SHP77 (cell line): Measurements from ENCODE around the gene PAK4.
"Not testable (repeated sequence)": the region's sequence is repeated elsewhere in the genome, so short reads cannot be mapped to it uniquely, and the experiment has no call there.

ENCODE experiments used
- DNase-seq, 2 experiments: peaks; one replicate each; lab custom pipeline; 2025; lab: John Stamatoyannopoulos, UW

Gene PAK4

DNA sequence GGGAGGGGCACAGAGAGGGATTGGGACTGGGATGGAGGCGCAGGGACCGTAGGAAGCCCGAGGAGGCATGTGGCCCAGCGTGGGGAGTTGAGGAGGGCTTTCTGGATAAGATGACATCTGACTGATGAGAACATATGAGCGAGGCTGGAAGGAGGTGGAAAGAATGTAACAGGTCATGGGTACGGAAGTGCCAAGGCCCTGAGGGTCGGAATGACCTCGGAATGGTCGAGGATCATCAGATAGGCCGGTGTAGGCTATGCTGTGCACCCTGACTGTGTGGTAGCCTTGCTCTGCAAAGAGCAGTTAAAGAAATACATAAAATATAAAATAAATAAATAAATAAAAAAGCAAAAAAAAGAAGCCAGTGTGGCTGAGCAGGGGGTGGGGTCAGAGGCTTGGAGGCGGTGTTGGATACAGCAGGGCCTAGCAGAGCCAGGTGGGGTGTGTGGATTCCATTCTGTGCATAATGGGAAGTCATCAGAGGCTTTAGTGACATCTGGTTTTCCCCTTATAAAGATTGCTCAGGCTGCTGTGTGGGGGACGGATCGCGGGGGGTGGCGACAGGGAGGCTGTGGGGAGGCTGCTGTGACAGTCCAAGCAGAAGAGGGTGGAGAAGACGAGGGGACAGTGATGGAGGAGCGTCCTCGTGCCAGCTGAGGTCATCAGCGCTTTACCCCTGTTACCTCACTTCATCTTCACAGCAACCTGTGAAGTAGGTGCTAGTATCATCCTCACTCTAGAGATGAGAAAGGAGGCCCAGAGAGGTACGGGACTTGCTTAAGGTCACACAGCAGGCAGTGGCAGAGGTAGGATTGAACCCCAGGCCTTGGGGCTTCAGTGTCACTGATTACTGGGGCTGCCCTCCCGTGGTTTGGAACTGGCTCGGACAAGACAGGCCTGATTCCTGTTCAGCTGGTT lies 5.0 kb downstream of the PAK4 start:
- DNase-seq: no peak

DNA sequence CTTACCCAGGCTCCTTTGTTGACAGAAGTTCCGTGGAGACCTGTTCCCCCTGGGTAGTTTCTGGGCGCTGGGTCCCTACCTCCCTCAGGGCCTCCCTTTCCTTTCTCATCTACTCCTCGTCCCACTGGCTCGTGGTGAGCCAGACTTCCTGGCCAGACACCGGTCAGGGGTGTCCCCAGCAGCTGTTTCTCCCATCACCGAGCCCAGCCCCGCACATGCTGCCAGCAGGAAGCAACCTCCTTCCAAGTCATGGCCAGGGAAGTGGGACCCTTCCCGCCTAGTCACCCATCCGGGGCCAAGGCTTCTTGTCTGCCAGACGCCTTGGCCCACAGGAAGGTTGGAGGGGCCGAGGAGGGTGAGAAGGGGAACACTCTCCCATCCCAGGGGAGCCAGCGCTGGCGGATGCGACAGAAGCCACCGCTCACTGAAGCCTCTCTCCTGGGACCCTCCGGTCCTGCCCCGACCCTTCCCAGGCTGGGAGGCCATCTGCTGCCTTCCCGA lies 5.7 kb downstream of the PAK4 start:
- no peak for DNase-seq

DNA sequence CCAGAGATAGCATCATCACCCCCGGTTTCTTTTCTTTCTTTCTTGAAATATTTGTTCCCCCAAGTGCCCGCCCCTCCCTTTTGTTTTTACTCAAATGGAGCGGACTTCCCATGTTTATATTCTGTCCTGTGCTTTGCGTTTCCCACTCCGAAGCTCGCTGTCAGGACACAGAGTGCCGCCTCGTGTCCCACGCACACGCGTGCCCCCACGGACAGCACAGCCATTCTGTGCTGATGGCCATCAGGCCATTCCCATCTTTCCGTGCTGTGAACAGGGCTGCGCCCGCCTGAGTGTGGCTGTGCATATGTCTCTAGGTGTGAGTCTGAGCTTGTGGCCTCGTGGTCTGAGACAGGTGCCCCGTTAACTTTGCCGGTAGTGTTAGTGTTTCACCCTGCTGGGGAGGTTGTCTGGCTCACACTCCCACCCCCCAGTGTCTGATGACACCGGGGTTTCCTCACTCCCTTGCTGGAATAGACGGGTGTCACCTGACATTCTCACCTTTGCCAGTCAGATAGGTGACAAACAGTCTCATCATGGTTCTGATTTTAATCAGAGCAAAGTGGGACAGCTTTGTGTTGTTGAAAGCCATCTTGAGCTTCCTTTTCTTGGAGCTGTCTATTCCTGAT lies 6.9 kb downstream of the PAK4 start:
- no peak for DNase-seq

- DNase-seq: no peak
Observed at GRCh38 chr19:39133431-39134270, 8.1 kb downstream of the PAK4 start.

DNA sequence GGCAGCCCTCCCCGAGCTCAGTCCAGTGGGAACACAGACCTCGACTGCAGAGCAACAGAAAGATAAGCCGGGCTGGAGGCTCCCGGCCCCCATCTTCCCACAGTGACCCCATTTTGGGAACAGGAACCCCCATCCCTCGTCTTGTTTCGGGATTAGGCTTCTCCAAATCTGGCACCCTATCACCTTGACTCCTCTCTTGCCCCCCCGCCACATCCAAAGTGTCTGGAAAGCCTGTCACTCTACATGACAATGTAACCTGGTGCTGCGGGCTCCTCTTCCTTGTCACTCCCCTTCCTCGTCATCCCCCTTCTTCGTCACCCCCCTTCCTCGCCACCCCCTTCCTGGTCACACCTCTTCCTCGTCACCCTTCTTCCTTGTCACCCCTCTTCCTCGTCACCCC lies 10.1 kb downstream of the PAK4 start:
- DNase-seq: no peak

- DNase-seq: no peak
Observed at GRCh38 chr19:39136225-39136940, 10.8 kb downstream of the PAK4 start.

GRCh38 chr19:39137131-39137530 lies 11.5 kb downstream of the PAK4 start:
- DNase-seq: no peak

DNA sequence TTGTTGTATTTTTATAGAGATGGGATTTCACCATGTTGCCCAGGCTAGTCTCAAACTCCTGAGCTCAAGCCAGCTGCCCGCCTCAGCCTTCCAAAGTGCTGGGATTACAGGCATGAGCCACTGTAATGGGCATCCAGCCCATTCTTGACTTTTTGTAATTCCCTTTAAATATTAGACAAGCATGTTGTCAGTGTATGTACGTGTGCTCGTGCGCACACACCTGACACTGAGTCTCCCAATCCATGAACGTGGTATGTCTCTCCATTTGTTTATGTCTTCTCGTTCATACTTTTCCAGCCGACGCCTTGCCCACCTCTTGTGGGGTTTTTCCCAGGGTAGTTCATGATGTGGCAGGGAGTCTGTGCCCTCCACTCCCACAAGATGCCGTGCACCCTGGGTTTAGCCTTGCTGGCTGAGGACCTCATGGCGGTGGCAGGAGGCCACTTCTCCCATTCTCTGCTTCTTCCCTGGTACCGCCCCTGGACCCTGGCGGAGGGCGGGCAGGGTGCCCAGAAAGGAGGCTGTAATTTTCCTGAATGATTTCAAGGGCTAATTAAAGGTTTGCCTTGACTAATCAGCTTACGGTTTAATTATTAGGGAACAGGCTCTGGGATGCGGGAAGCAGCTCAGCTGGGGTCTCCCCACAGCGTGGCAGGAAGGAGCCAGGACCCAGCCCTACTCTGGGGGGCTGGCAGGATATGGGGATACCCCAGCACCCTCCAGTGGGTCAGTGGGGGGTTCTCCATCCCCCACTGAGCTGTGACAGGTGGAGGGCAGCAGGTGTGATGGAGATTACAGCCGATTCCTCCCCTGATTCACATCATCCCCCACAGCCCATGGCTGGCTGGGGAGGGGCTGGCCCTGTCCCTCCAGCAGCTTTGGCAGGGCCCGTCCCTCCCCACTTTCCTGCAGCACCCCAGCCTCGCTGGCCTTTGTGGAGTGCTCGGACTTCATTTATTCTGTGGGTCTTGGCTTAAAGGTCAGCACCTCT lies 12.9 kb downstream of the PAK4 start:
- no peak for DNase-seq

DNA sequence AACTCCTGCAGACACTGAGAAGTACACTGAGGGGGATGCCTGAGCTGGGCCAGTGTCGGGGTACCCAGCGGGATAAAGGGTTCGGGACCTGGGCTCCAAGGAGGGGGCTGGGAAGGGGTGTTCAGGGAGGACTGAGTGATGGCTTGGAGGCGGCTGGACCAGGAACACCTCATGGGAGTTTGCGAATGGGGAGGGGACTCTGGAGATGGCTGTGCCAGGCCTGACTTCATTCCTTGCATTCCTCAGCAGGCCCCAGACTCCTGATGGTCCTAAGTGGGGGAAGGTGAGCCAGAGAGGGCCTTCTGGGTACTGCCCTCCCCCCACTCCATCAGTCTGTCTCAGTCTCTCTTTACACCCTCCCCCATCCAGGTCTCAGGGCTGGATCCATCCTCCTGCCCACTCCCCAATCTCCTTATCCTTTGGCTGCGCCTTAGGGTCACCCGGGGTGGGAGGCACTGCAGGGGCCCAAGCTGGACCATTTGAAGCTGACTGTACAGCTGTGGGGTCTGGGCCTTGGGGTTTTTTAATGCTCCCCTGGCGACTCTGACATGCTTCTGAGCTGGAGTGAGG lies 13.8 kb downstream of the PAK4 start:
- DNase-seq: no peak

DNA sequence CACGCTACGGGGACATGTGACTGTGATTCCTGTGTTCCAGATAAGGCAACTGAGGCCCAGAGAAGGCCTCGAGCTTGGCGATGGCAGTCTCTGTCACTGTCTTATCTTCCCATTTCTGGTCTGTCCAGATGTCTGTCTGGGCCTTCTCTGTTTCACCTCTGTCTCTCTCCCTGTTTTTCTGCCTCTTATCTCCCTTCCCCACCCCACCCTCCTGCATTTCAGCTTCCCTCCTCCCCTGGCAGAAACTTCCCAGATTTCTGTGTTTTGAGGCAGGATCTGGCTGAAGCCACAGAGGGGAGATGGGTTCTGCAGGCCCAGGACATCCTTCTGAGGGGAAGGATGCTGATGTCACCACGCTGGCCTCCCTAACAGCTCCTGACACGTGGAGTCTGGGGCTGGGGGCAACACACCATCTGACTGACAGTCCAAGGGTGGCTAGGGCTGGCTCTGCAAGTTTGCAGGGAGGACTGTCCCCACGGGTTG lies 14.4 kb downstream of the PAK4 start:
- DNase-seq: no peak

DNA sequence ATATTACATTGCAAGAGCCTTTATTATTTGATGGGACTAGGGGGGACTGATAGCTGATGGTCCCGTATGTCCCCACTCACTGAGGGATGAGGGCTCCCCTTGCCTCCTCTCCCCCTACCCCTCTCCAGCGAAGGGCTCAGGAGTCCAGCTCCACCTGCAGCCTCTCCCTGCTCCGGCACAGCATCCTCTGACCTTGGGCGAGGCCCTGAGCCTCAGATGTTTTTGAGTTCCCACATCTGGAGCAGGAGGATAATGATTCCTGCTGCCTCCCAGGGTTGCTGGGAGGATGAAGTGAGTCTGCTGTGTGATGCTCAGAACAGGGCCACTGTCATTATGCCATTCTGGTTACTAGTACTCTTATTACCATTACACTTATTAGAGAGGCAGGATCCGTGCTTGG lies 15.0 kb downstream of the PAK4 start:
- no peak for DNase-seq

DNA sequence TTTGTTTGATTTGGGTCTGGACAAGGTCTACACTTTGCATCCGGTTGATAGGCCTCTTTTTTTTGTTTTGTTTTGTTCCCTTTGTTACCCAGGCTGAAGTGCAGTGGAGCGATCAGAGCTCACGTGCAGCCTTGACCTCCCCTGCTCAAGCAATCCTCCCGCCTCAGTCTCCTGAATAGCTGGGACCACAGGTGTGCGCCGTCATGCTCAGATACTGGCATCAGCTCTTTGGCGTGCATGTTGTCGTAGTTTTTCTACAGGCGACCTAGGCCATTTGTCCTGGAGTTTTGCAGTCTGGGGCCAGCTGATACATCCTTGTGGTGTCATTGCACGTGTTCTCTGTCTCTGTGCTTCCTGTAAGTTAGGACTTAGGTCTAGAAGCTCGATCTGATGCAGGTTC lies 16.3 kb downstream of the PAK4 start:
- DNase-seq: no peak

DNA sequence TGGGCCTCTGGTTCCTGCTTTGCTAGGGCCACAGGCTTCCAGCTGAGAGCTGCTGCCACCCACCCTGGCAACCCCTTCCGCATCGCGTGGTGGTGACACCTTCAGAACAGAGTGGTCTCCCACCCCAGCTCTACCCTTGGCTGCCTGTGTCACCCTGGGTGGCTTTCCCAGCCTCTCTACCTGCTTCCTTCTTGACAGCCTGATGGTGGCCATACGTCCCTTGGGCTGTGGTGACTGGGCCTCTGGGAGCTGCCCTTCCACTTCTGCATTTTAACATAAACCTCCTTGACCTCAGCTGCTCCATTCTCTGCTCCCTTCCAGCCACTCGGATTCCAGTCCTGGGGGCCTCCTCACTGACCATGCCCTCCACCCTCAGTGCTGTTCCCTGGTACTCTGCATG lies 17.0 kb downstream of the PAK4 start:
- DNase-seq: no peak

DNA sequence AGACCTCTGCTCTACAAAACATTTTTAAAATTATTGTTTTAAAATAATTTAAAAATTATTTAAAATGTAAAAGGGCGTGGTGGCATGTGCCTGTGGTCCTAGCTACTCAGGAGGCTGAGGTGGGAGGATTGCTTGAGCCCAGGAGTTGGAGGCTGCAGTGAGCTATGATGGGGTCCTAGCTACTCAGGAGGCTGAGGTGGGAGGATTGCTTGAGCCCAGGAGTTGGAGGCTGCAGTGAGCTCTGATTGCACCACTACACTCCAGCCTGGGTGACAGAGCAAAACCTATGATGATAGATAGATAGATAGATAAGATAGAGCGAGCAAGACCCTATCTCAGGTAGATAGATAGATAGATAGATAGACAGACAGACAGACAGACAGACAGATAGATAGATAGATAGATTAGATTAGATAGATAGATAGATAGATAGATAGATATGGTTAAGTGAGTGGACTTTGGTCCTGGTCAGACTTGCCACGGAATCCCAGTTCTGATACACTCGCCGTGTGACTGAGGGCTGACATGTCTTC lies 18.2 kb downstream of the PAK4 start:
- DNase-seq: not testable (repeated sequence)

- no peak for DNase-seq
Observed at GRCh38 chr19:39144290-39145071, 18.9 kb downstream of the PAK4 start.

DNA sequence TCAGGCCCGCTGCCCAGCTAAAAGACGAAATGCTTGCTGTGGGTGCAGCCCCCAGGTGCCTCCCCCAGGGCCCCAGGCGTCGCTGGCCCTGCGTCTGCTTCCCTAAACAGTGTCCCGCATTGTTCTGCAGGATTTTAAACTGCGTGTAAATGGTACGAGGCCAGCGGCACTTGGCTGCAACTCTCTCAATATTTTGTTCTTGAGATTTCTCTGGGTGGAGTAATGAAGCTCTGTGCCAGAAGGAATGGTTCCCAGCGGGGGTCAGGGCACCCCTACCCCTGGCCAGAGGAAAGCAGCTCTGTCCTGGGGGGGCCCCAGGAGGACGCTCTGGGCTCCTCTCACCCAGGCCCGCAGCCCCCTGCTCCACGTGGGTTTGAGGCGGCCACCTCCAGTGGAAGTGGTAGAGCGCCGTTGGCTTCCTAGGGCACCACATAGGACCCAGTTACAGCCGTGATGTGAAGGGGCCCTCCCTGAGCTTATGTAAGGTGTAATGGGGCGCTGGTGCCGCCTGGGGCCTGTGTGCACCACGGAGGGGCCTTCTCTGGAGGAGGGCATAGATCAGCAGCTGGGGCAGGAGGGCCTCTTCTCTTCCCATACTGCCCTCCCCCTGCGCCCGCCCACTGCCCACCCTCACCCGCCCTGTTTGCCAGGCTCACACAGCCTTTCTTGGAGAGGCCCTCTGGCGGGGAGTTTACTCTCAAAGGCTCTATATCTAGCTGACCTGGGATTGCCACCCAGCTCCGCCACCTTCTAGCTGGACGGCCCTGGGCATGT lies 19.8 kb downstream of the PAK4 start:
- DNase-seq: no peak

DNA sequence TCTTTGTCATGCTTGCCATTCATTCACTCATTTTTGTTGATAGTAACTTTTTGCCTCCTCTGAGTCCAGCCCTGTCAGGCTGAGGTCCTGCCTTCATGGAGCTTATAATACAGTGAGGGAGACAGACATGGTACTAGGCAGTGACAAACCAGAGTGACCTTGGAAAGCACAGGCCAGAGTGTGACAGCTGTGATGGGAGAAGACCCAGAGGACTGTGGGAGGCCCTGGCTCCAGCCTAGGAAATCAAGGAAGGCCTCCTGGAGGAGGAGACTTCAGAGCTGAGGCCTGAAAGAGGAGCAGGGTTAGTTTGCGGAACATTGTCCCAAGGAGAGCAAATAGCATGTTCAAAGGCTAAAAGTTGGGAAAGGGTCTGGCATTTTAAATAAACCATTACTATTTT lies 20.5 kb downstream of the PAK4 start:
- no peak for DNase-seq
